ENCODE data around the gene PARD3.
"Not testable (repeated sequence)": the region's sequence is repeated elsewhere in the genome, so short reads cannot be mapped to it uniquely, and the experiment has no call there.

PARD3 gene

DNA sequence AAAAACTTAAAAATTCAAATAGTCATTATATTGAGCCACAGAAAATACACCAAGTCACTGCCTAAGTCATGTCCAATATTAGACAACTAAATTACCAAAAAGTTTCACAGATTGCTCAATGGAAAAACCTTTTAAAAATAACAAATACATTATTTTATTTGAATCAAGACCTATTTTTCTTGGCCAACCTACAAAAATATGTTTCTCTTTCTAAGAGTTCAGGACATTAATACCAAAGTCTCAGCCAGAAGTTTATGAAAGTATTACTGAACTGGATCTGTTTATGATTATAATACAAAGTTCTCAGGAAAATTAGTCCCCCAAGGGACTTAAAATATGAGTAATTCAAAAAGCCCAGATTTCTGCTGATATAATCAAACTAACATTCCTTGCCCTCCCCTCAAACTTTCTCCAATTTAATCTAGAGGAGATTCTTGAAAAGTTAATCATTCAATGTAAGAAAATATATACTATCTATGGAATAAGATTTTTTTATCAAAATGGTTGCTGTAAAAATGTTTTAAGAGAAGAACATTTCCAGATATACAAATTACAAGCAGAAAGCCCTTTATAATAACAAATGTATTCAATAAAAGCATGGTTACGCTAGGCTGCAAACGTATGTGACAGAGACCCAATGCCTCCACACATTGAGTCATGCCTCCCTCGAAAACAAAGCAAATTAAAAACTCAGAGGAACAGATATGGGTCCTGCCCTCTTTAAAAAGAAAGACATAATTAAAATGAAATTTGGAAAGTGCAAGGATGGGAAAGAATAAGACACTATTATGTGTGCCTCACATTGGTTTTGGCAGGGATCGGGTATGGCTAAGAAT is 381.6 kb downstream of the PARD3 start:
- DNase-seq (ENCODE audit: low read depth): peak; percentile 49

DNA sequence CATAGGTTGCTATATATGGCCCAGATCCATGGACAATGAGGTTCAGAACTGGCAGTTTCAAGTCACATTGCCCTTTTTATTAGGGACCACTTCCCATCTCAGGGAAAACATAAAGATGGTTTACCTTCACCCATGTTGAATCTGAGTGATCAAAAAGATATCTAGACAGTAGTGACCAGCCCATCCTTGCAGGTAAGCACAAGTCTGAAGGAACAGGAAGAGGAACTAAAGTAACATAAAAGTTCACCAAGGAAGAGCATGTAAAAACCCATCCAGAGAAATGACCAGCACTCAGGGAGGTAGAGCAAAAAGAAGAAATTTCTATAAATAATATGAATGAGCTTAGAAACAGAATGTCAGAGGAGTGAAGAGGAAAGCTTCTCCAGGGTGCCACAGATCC is 382.5 kb downstream of the PARD3 start:
- in situ Hi-C loops (cut with HindIII; ENCODE audit: low sequenced_read_pairs): loop anchor here (5.0 kb wide), 2 partner anchors 35 to 65 kb away; no protein-coding TSS in a partner anchor
- TF ChIP-seq CTCF (IDR thresholded peaks at IDR 0.05; ENCODE audit: low read depth, low read length, missing control alignments): no peak
- no peak for DNase-seq (ENCODE audit: low read depth)
- no peak overlapping the region for H3K4me3 ChIP-seq (ENCODE audit: low read depth, low read length)

More for the DNA sequence above, 381.6 kb downstream of the PARD3 start:
- no peak overlapping the region for H3K4me3 ChIP-seq (ENCODE audit: low read depth, low read length)
- TF ChIP-seq CTCF (IDR thresholded peaks at IDR 0.05; ENCODE audit: low read depth, low read length, missing control alignments): no peak
- in situ Hi-C loops (cut with HindIII; ENCODE audit: low sequenced_read_pairs): loop anchor here (5.0 kb wide), 2 partner anchors 36 to 64 kb away; no protein-coding TSS in a partner anchor

- no peak for TF ChIP-seq CTCF (IDR thresholded peaks at IDR 0.05; ENCODE audit: low read depth, low read length, missing control alignments)
- DNase-seq (ENCODE audit: low read depth): no peak
- in situ Hi-C loops (cut with HindIII; ENCODE audit: low sequenced_read_pairs): loop anchor here (5.0 kb wide), 2 partner anchors 33 to 67 kb away; no protein-coding TSS in a partner anchor
- H3K4me3 ChIP-seq (ENCODE audit: low read depth, low read length): no peak overlapping the region
These were observed 384.4 kb downstream of the PARD3 start for GRCh38 chr10:34430685-34431084.

GRCh38 chr10:34428501-34428900 is 386.6 kb downstream of the PARD3 start:
- in situ Hi-C loops (cut with HindIII; ENCODE audit: low sequenced_read_pairs): no loop called here
- TF ChIP-seq CTCF (IDR thresholded peaks at IDR 0.05; ENCODE audit: low read depth, low read length, missing control alignments): no peak
- DNase-seq (ENCODE audit: low read depth): no peak
- no peak overlapping the region for H3K4me3 ChIP-seq (ENCODE audit: low read depth, low read length)

DNA sequence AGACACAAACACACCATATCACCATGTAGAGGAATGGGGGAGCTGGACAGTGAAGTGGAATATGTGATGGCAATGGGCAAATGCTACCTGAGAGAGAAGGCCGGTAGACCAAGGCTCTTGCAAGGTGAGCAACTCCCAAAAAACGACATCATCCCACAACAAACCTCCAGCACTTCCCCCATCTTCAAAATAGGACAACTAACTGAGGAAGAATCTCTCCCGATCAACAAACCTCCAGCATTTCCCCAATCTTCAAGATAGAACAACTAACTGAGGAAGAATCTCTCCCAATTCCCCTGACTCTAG is 387.2 kb downstream of the PARD3 start:
- H3K4me3 ChIP-seq (ENCODE audit: low read depth, low read length): no peak overlapping the region
- in situ Hi-C loops (cut with HindIII; ENCODE audit: low sequenced_read_pairs): no loop called here
- no peak for TF ChIP-seq CTCF (IDR thresholded peaks at IDR 0.05; ENCODE audit: low read depth, low read length, missing control alignments)
- no peak for DNase-seq (ENCODE audit: low read depth)

- DNase-seq (ENCODE audit: low read depth); in situ Hi-C loops (cut with HindIII; ENCODE audit: low sequenced_read_pairs); H3K4me3 ChIP-seq (ENCODE audit: low read depth, low read length): not testable (repeated sequence)
These were observed 387.8 kb downstream of the PARD3 start for GRCh38 chr10:34427158-34427910.

- in situ Hi-C loops (cut with HindIII; ENCODE audit: low sequenced_read_pairs); DNase-seq (ENCODE audit: low read depth); H3K4me3 ChIP-seq (ENCODE audit: low read depth, low read length): not testable (repeated sequence)
These were observed 388.4 kb downstream of the PARD3 start for GRCh38 chr10:34426538-34427157.
